H54 (cell line): ENCODE data around the gene TRIM39.
"Not testable (repeated sequence)": the region's sequence is repeated elsewhere in the genome, so short reads cannot be mapped to it uniquely, and the experiment has no call there.

Source experiments
- DNase-seq: peaks from one replicate; pipeline ENCODE4 v3.0.0; 2011; ENCODE audit warnings: low spot score, mixed read lengths; ENCODE audit not compliant: insufficient read length
- FAIRE-seq: peaks from 3 replicates; lab custom pipeline; 2011; peaks lifted over from hg19 to GRCh38; lab: Jason Lieb, UNC
- POLR2A ChIP-seq: IDR thresholded peaks from 2 replicates; pipeline ENCODE4 v1.6.1; 2011; ENCODE audit warnings: low read depth, mild to moderate bottlenecking, low read length

TRIM39 gene

GRCh38 chr6:30361661-30362060 lies 34.9 kb downstream of the TRIM39 start:
- no peak for TF ChIP-seq POLR2A
- FAIRE-seq (no peak), DNase-seq (no peak)

GRCh38 chr6:30363459-30363858 lies 36.7 kb downstream of the TRIM39 start:
- no peak for FAIRE-seq
- no peak for TF ChIP-seq POLR2A
- DNase-seq, result no peak

DNA sequence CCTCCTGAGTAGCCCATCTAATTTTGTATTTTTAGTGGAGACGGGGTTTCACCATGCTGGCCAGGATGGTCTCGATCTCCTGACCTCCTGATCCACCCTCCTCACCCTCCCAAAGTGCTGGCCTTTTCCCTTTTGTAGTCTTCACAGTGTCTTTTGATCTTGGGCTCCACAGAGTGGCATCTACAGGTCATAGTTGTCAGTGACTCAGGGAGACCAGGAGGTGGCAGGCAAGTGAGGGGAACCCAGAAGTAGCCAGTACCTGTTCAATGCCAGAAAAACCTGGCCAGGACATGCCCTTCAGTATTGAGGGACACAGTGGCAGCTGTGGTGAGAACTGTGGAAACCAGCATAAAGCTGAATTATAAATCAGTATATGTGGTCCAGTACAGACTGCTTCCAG lies 37.9 kb downstream of the TRIM39 start:
- DNase-seq, result no peak
- no peak for FAIRE-seq
- no peak for TF ChIP-seq POLR2A

DNA sequence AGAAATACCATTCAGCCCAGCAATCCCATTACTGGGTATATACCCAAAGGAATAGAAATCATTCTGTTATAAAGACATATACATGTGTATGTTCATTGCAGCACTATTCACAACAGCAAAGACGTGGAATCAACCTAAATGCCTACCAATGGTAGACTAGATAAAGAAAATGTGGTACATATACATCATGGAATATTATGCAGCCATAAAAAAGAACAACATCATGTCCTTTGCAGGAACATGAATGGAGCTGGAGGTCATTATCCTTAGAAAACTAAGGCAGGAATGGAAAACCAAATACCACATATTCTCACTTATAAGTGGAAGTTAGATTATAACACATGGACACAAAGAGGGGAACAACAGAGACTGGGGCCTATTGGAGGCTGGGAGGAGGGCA lies 42.6 kb downstream of the TRIM39 start:
- not testable (repeated sequence) for DNase-seq, FAIRE-seq

- DNase-seq, result no peak
- TF ChIP-seq POLR2A, result no peak
- FAIRE-seq, result peak; percentile 33
Observed at GRCh38 chr6:30378290-30378937, 51.7 kb downstream of the TRIM39 start.

DNA sequence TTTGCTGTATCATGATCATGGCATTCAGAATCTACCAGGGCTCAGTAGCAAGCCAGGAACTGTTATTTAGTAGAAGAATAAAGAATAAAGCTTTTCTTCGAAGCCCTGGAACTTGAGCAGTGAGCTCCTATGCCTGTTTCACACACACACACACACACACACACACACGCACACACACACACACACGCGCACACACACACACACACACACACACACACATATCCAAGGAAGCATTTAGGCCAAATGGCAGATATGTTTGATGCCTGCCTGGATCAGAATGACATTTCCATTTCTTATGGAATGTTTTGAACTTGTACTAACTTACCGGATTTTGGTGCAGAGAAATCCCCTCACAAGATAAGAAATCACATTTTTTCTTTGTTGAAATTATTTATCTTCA lies 53.7 kb downstream of the TRIM39 start:
- DNase-seq, result no peak
- FAIRE-seq, result no peak
- TF ChIP-seq POLR2A, result no peak

GRCh38 chr6:30386166-30386565 lies 59.4 kb downstream of the TRIM39 start:
- FAIRE-seq (no peak), DNase-seq (no peak)

GRCh38 chr6:30391240-30391639 lies 64.5 kb downstream of the TRIM39 start:
- no peak for TF ChIP-seq POLR2A
- DNase-seq (no peak), FAIRE-seq (no peak)

More at GRCh38 chr6:30386166-30386565, 59.4 kb downstream of the TRIM39 start:
- no peak for TF ChIP-seq POLR2A
